Upper lobe of left lung (tissue), 4 donors: Measurements from ENCODE around the gene PGBD2.

ENCODE experiments used
- CTCF ChIP-seq, 6 experiments: fragments of 450-650 bp in 4 of 6; fragments of 200-600 bp in 2 of 6; sonication (generic) in 2 of 6; IDR thresholded peaks; one replicate each; pipeline ENCODE4 v1.5.1; 2016 to 2019; ENCODE audit warnings: antibody characterized with exemption in 6 of 6
- EP300 ChIP-seq, 4 donors: sonication (generic); formaldehyde crosslinking; IDR thresholded peaks; one replicate each; pipeline ENCODE4 v1.5.1; 2017; ENCODE audit warnings: antibody characterized with exemption in 4 of 4, control low read depth in 2 of 4
- POLR2A ChIP-seq, 4 donors: fragments of 450-650 bp; IDR thresholded peaks; one replicate each; pipeline ENCODE4 v1.5.1; 2016 to 2017; ENCODE audit warnings: antibody characterized with exemption in 4 of 4, mild to moderate bottlenecking in 2 of 4
- POLR2AphosphoS5 ChIP-seq, 2 donors: sonication (generic); formaldehyde crosslinking; IDR thresholded peaks; one replicate each; pipeline ENCODE4 v1.5.1; 2017; ENCODE audit warnings: antibody characterized with exemption in 2 of 2

GRCh38 chr1:248900637-248901036 is 5.4 kb upstream of the PGBD2 start:
- TF ChIP-seq POLR2AphosphoS5 (IDR thresholded peaks at IDR 0.05) = no peak
- TF ChIP-seq CTCF (IDR thresholded peaks at IDR 0.05) = no peak
- TF ChIP-seq POLR2A (IDR thresholded peaks at IDR 0.05) = no peak
- no peak for TF ChIP-seq EP300 (IDR thresholded peaks at IDR 0.05)
